Chondrocyte (in vitro differentiated cells): ENCODE data around the gene FRMPD4. TPM values are rescaled to one million over a fixed set of nuclear protein-coding genes. Genes with fewer than 3 reads are reported as not detected.

Experiments used
- DNase-seq: peaks from one replicate; pipeline ENCODE4 v3.0.0; 2021; ENCODE audit warnings: mixed read lengths, low spot score
- H3K27ac Mint-ChIP-seq: one replicate; pipeline ENCODE4 v1.8.0; 2021; ENCODE audit warnings: mild to moderate bottlenecking, moderate library complexity, mixed read lengths; ENCODE audit not compliant: unreplicated experiment
- H3K27me3 Mint-ChIP-seq: 2 replicates; pipeline ENCODE4 v1.8.0; 2021; ENCODE audit warnings: low read depth, mixed read lengths
- H3K36me3 Mint-ChIP-seq: 2 replicates; pipeline ENCODE4 v1.8.0; 2021; ENCODE audit warnings: low read depth, mixed read lengths
- H3K4me1 Mint-ChIP-seq: 2 replicates; pipeline ENCODE4 v1.8.0; 2021; ENCODE audit warnings: low read depth, mild to moderate bottlenecking, mixed read lengths
- H3K4me3 Mint-ChIP-seq: one replicate; pipeline ENCODE4 v1.8.0; 2021; ENCODE audit warnings: mild to moderate bottlenecking, moderate library complexity, mixed read lengths; ENCODE audit not compliant: unreplicated experiment
- H3K9me3 Mint-ChIP-seq: 2 replicates; pipeline ENCODE4 v1.8.0; 2021; ENCODE audit warnings: low read depth, mixed read lengths
- total RNA-seq: library from RNA; stranded (reverse); gene quantifications from 3 replicates; pipeline ENCODE4 v1.2.1, GENCODE V29; 2021
- TF ChIP-seq, protein P1 (sequence below): fragments of 200-600 bp; sonication (generic); IDR thresholded peaks from 2 replicates; pipeline ENCODE4 v1.5.0; 2021; ENCODE audit warnings: antibody characterized with exemption, mild to moderate bottlenecking, moderate library complexity

FRMPD4 gene
- total RNA-seq, 1 donor from 2014 or later = 0.10 TPM

DNA sequence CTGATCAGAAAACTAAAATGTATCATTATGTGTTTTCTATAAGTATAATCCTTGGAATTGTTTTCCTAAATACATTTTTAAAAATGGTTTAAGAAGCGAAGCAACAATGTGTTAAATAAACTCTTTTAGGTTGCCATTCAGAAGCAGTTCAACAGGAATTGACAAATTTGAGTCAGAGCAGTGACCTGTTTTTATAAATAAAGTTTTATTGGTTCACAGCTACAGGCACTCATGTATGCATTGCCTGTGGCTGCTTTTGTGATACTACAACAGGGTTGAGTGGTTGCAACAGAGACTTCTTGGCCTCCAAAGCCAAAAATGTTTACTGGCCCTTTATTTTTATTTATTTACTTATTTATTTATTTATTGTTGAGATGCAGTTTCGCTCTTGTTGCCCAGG is 99.5 kb downstream of the FRMPD4 start:
- peaks cover 21% of the 10 kb centered on the region for H3K9me3 Mint-ChIP-seq
- H3K27ac Mint-ChIP-seq = no peak overlapping the region
- H3K27me3 Mint-ChIP-seq = no peaks in the 10 kb centered on the region
- H3K4me1 Mint-ChIP-seq = no peaks in the 10 kb centered on the region
- DNase-seq = no peak
- no peaks in the 10 kb centered on the region for H3K36me3 Mint-ChIP-seq
- no peak overlapping the region for H3K4me3 Mint-ChIP-seq
- TF ChIP-seq, protein P1, sequence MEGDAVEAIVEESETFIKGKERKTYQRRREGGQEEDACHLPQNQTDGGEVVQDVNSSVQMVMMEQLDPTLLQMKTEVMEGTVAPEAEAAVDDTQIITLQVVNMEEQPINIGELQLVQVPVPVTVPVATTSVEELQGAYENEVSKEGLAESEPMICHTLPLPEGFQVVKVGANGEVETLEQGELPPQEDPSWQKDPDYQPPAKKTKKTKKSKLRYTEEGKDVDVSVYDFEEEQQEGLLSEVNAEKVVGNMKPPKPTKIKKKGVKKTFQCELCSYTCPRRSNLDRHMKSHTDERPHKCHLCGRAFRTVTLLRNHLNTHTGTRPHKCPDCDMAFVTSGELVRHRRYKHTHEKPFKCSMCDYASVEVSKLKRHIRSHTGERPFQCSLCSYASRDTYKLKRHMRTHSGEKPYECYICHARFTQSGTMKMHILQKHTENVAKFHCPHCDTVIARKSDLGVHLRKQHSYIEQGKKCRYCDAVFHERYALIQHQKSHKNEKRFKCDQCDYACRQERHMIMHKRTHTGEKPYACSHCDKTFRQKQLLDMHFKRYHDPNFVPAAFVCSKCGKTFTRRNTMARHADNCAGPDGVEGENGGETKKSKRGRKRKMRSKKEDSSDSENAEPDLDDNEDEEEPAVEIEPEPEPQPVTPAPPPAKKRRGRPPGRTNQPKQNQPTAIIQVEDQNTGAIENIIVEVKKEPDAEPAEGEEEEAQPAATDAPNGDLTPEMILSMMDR = no peak

DNA sequence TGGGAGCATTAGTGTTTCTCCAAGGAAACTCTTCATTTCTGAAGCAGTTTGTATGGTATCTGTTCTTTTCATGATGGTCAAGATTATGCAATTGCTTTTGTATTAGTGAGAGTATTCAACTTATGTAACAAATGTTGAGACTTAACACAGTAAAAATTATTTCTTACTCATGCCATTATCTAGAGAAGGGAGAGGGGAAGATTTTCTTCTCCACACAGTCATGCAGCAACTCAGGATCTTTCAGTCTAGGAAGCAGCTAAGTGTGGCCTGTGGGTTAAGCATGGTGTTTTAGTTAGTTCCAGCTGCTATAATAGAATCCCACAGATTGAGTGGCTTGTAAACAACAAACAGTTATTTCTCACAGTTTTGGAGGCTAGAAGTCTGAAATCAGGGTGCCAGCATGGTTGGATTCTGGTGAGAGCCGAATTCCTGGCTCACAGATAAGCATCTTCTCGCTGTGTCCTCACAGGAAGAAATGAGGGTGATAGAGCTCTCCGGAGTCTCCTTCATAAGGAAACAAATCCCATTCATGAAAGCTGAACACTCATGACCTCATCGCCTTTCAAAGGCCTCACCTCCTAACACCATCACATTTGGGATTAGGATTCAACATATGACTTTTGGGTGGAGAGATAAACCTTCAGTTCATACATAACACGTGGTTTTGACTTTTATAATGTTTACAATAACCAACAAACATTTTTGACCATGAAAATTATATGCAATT is 101.2 kb downstream of the FRMPD4 start:
- TF ChIP-seq, protein P1 = no peak
- Mint-ChIP-seq H3K36me3 (no peaks in the 10 kb centered on the region), H3K27me3 (no peaks in the 10 kb centered on the region), H3K4me3 (no peak overlapping the region), H3K9me3 (peaks cover 11% of the 10 kb centered on the region), H3K27ac (no peak overlapping the region), H3K4me1 (no peaks in the 10 kb centered on the region)
- no peak for DNase-seq

DNA sequence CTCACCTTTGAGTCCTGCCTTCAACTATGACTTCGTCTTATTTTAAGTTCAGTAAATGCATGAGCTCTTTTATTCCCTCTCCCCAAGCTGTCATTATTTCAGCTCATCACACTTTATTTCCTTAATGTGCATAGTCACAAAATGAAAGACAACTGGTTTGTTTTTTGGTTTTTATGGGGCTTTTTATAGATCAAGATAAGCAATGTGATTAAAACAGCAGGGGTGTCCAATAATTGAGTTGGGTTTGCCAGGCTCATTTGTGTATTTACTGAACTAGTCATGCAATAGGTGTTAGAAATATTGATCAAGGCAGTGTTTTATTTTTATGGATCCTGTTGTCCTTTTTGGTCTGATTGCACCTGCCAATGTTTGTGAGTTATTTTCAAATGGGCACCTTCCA is 102.2 kb downstream of the FRMPD4 start:
- DNase-seq = no peak
- H3K36me3 Mint-ChIP-seq = no peaks in the 10 kb centered on the region
- H3K4me3 Mint-ChIP-seq = no peak overlapping the region
- no peaks in the 10 kb centered on the region for H3K4me1 Mint-ChIP-seq
- H3K27me3 Mint-ChIP-seq = no peaks in the 10 kb centered on the region
- no peak overlapping the region for H3K27ac Mint-ChIP-seq
- H3K9me3 Mint-ChIP-seq = peaks cover 11% of the 10 kb centered on the region
- TF ChIP-seq, protein P1 = no peak

DNA sequence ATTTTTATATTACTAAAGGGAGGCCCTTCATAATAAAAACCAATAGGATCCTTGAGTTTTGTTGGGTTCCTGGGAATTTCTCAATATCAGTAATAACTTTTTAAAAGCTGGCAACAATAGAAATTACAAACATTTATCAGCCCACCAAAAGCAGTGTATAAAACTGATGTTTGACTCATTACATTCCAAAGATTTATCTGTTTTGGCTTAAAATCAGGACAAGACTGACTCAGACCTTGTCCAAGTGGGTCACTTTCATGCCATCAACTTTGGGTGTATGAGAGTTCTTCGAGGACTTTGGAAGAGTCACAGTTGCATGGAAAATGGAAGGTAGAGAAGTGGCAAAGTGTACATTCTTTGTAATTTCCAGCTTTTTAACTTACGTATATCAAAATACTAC is 102.8 kb downstream of the FRMPD4 start:
- TF ChIP-seq, protein P1 = no peak
- Mint-ChIP-seq H3K36me3 (no peaks in the 10 kb centered on the region), H3K4me3 (no peak overlapping the region)

DNA sequence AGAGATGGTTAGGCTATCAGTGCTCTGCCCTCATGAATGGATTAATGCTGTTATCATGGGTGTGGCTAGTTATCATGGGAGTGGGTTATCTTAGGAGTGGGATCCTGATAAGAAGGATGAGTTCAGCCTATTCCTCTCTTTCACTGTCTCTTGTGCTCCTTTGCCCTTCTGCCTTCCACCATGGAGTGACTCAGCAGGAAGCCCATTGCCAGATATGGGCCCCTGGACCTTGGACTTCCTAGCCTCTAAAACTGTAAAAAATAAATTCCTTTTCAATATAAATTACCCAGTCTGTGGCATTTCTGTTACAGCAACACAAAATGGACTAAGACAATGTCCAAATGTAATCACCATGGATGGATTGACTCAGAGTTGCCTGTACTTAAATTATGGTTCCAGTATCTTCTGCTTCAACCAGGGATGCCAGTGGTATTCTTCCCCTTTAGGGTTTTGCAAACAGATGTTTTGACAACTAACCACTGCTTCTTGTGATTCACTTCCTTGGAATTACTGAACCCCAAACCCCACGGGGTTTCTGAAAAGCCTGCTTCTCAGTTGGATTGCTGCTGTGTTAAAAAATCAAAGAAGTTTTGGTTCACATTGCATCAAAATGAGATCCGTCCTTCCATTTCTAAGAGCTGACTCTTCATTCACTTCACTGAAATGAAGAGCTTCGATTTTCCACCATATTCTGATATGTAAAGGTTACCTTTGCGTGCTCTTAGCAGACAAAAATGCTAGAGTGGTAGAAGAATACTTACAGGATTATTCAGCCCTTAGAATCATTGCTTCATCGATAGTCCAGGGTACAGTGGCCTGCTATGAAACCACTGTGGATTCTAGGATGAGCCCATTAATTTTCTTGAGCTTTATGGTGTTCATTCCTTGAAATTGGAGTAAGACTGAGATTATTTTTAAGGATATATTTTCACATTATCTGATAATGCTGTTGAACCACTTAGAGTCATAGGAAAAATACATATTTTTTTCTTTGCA is 107.7 kb downstream of the FRMPD4 start:
- TF ChIP-seq, protein P1 = no peak
- Mint-ChIP-seq H3K27ac (no peak overlapping the region), H3K4me3 (no peak overlapping the region), H3K4me1 (peaks cover 8% of the 10 kb centered on the region), H3K9me3 (peaks cover 10% of the 10 kb centered on the region), H3K36me3 (no peaks in the 10 kb centered on the region), H3K27me3 (no peaks in the 10 kb centered on the region)
- no peak for DNase-seq

More for the DNA sequence above, 102.8 kb downstream of the FRMPD4 start:
- no peak for DNase-seq
- Mint-ChIP-seq H3K27me3 (no peaks in the 10 kb centered on the region), H3K27ac (no peak overlapping the region), H3K4me1 (no peaks in the 10 kb centered on the region), H3K9me3 (peaks cover 11% of the 10 kb centered on the region)
